Heart right ventricle (tissue), 16 donors: ENCODE results near the gene GPR119. TPM values are rescaled to one million over a fixed set of nuclear protein-coding genes. Genes with fewer than 3 reads are reported as not detected.
"Not testable (repeated sequence)": the region's sequence is repeated elsewhere in the genome, so short reads cannot be mapped to it uniquely, and the experiment has no call there.

Experiments used
- ATAC-seq, 8 donors: fragments of 200-7000 bp; cut with Tn5 transposase; one replicate each; pipeline ENCODE4 v1.9.1; 2020; ENCODE audit warnings: mild to moderate bottlenecking in 8 of 8, moderate library complexity in 8 of 8, moderate number of reproducible peaks in 1 of 8
- DNase-seq, 2 donors: peaks; one replicate each; pipeline ENCODE4 v3.0.0-alpha.2; 2020
- H3K27ac ChIP-seq, 10 donors: fragments of 200-600 bp; sonication (generic) in 2 of 10; one replicate each; pipeline versions ENCODE4 v1.5.0 to v1.8.0; 2020 to 2022; ENCODE audit warnings: mild to moderate bottlenecking in 3 of 10
- H3K27me3 ChIP-seq, 7 donors: fragments of 200-600 bp; one replicate each; pipeline ENCODE4 v1.8.0; 2021 to 2022; ENCODE audit warnings: mild to moderate bottlenecking in 2 of 7
- H3K36me3 ChIP-seq, 9 donors: fragments of 200-600 bp; sonication (generic) in 1 of 9; one replicate each; pipeline versions ENCODE4 v1.5.0 to v1.8.0; 2020 to 2022; ENCODE audit warnings: mild to moderate bottlenecking in 2 of 9
- H3K4me1 ChIP-seq, 9 donors: fragments of 200-600 bp; sonication (generic) in 1 of 9; one replicate each; pipeline versions ENCODE4 v1.5.0 to v1.8.0; 2020 to 2022; ENCODE audit warnings: mild to moderate bottlenecking in 4 of 9
- H3K4me3 ChIP-seq, 10 donors: fragments of 200-600 bp; sonication (generic) in 2 of 10; one replicate each; pipeline versions ENCODE4 v1.5.0 to v1.8.0; 2020 to 2022; ENCODE audit warnings: mild to moderate bottlenecking in 7 of 10, moderate library complexity in 2 of 10
- H3K9me3 ChIP-seq, 11 donors: fragments of 200-600 bp in 10 of 11; sonication (generic) in 2 of 11; one replicate each; pipeline versions ENCODE4 v1.5.0 to v1.8.0; 2013 to 2022; ENCODE audit warnings: mild to moderate bottlenecking in 2 of 11, control low read depth in 1 of 11, moderate library complexity in 1 of 11
- WGBS, 2 donors: extraction: QIAGEN DNeasy Blood & Tissue Kit; methylation state at CpG; one replicate each; pipeline ENCODE4 v1.1.7; 2013; ENCODE audit warnings: inconsistent platforms in 1 of 2; 5-methylcytosine and 5-hydroxymethylcytosine counted together
- intact Hi-C, 10 donors: fragments of 100-400 bp; cut with DNase I; formaldehyde crosslinking; loops; one replicate each; pipeline versions ENCODE4 v1.11.1 to v1.14.2; 2022
- polyA plus RNA-seq, 2 donors: library from polyadenylated mRNA; stranded (reverse); fragments of 200-250 nt; gene quantifications; one replicate each; pipeline ENCODE4 v1.2.3, GENCODE V29; 2013
- total RNA-seq, 10 donors: library from RNA; stranded (reverse); fragmentation: NEBNext Ultra II Directional in 3 of 10; extraction: Animal tissue kit (Norgen Biotek cat#: 25700) in 3 of 10; gene quantifications; one replicate each; pipeline versions ENCODE4 v1.2.1 to v1.2.4, GENCODE V29; 2021 to 2023
- TF ChIP-seq, protein P1 (sequence below), 9 donors: fragments of 200-600 bp; sonication (generic) in 2 of 9; IDR thresholded peaks; one replicate each; pipeline versions ENCODE4 v1.5.0 to v1.8.0; 2021 to 2022; ENCODE audit warnings: antibody characterized with exemption in 9 of 9, mild to moderate bottlenecking in 5 of 9, moderate library complexity in 1 of 9
- donor health status: Arrhythmogenic right ventricular cardiomyopathy.
- donor health status: ischemic (EF 13 %, LVEDD 7.1; RV severe dilation, severe dysfunction).
- donor health status: healthy with polysubstance abuse.
- donor health status: DM: no; HTN: yes; CAD: no.
- donor health status: DM: no; HTN: no; CAD: no.
- donor health status: ischemic (EF 25% LVEDD 6.9; RV normal size, moderate dysfunction).
- donor health status: ischemic (EF 25% LVEDD 5.7; RV mildly dilated, moderate dysfunction).
- donor health status: healthy.
- donor health status: DM: yes; HTN: yes; CAD: no.
- donor health status: Ischemic cardiomyopathy.
- donor health status: ischemic (EF 35%, LVEDD 5.7; RV mildly dilated, moderate dysfunction).
- donor health status: nonischemic (EF 11% LVEDD 7.7; RV severe dilation, severe dysfunction).
- donor health status: DM: yes; HTN: yes; CAD: no.
- donor health status: PGD.
- donor health status: ischemic (EF 29% LVEDD 5.4; RV normal size, mild dysfunction).
- donor health status: nonischemic (EF 23%, LVEDD 6.1; RV moderate dilation, normal function).

GPR119 gene
- total and polyA plus RNA-seq, 12 donors, result not detected

DNA sequence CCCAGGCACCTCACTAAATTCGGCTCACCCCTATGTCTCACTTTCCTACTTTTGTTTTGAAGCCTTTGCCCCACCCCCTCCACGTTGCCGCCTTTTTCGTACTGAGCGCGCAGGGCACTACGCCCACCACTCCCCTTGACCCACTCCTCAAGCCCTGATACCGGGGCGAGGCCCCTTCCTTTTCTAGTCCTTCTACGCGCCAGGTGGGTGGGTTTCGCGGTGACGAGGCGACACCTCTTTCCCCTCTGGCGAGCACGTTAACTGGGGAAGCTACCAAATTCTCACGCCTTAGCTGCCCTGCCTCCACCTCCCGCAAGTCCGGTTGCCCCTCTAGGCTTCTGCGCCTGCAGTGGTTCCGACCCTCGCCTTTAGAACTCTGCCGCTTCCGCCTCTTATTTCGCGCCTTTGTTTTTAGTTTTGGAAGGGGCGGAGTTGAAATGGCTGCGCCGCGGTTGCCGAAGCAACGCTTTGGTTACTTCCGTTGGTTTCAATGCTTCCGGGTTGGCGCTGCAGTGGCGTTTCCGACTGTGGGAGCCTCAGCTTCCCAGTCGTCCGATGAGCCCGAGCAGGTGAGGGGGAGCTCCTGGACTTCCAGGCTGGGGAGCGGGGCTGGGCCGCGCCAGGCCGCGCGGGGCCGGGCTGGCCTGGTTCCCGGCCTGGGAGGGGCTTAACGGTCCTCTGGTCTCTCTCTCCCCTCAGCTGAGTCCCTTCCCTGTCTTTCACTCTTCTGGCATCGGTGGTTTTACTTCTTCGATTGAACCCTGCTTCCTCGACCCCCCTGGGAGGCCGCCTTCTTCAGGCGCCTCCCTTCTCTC is 45.9 kb downstream of the GPR119 start, which contains the start of gene SLC25A14:
Gene SLC25A14, plus strand, starts transcription at position 512 of the 815 bp plus-strand sequence. CDS start 360 bp downstream, outside the sequence.
- intact Hi-C loops, result loop anchor here in 3 of 10 donors (5.0 to 10.0 kb wide), 2 partner anchors 573 to 575 kb away; no protein-coding TSS in a partner anchor
- TF ChIP-seq, protein P1, sequence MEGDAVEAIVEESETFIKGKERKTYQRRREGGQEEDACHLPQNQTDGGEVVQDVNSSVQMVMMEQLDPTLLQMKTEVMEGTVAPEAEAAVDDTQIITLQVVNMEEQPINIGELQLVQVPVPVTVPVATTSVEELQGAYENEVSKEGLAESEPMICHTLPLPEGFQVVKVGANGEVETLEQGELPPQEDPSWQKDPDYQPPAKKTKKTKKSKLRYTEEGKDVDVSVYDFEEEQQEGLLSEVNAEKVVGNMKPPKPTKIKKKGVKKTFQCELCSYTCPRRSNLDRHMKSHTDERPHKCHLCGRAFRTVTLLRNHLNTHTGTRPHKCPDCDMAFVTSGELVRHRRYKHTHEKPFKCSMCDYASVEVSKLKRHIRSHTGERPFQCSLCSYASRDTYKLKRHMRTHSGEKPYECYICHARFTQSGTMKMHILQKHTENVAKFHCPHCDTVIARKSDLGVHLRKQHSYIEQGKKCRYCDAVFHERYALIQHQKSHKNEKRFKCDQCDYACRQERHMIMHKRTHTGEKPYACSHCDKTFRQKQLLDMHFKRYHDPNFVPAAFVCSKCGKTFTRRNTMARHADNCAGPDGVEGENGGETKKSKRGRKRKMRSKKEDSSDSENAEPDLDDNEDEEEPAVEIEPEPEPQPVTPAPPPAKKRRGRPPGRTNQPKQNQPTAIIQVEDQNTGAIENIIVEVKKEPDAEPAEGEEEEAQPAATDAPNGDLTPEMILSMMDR (IDR thresholded peaks at IDR 0.05), result no peak
- DNase-seq, result peak; percentile 60 to 65
- Histone ChIP-seq H3K36me3 (no peaks in the 10 kb centered on the region), H3K4me1 (peaks cover 0 to 8% (median 0%) of the 10 kb centered on the region in 9 donors), H3K4me3 (peak within 1 kb of the TSS; percentile 33 to 81 (median 69)), H3K27me3 (no peaks in the 10 kb centered on the region), H3K27ac (peak within 1 kb of the TSS in 6 of 10 donors; percentile 54 to 75 (median 64)), H3K9me3 (no peaks in the 10 kb centered on the region)
- peak; percentile 85 to 97 (median 91) for ATAC-seq
- WGBS, 2 donors, result 0% methylated on average over 54 of the region's 55 CpGs

DNA sequence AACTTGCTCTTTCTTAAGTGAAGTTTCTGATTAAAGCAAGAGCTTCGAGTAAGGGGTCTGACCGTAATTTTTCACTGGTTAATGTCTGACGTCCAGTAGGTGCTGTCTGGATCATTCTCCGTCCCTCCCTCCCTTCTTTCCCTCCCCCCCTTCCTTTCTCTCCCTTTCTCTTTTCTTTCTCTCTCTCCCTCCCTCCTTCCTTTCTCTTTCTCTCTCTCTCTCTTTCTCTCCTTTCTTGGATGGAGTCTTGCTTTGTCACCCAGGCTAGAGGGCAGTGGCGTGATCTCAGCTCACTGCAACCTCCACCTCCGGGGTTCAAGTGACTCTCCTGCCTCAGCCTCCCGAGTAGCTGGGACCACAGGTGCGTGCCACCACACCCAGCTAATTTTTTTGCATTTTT is 46.6 kb downstream of the GPR119 start:
- DNase-seq, H3K36me3 ChIP-seq, H3K27me3 ChIP-seq, H3K27ac ChIP-seq, H3K9me3 ChIP-seq, ATAC-seq, H3K4me1 ChIP-seq: not testable (repeated sequence)
- 68 to 72% methylated on average over 8 of the region's 8 CpGs for WGBS, 2 donors
- intact Hi-C loops, result loop anchor here in 2 of 10 donors (10.0 kb wide), 1 partner anchor 576 kb away; no protein-coding TSS in a partner anchor
- H3K4me3 ChIP-seq, result peak overlapping the region in 9 of 10 donors; percentile 50 to 81 (median 69)

DNA sequence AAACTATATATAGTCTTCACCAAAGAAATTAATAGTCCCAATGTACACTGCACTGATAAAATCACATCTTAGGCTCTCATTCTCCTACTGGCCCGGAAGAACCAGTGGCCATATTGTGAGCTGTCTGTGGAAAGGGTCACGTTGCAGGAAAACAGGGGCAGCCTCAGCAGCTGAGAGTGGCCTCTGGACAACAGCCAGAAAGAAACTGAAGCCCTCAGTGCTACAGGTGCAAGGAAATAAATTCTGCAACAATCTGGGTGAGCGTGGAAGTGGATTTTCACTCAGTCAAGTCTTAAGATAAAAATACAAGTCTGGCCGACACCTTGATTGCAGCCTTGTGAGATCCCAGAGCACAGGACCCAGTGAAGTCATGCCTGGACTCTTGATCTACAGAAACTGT is 48.9 kb downstream of the GPR119 start:
- Histone ChIP-seq H3K36me3 (no peaks in the 10 kb centered on the region), H3K4me3 (no peak overlapping the region), H3K4me1 (peaks cover 0 to 8% (median 0%) of the 10 kb centered on the region in 9 donors), H3K27me3 (peaks cover 0 to 9% (median 0%) of the 10 kb centered on the region in 7 donors), H3K9me3 (no peaks in the 10 kb centered on the region), H3K27ac (no peak overlapping the region)
- no peak for DNase-seq
- ATAC-seq, result no peak
- 47 to 60% methylated on average over 4 of the region's 4 CpGs for WGBS, 2 donors
- intact Hi-C loops, result loop anchor here in 2 of 10 donors (10.0 kb wide), 1 partner anchor 578 kb away; no protein-coding TSS in a partner anchor
- TF ChIP-seq, protein P1 (IDR thresholded peaks at IDR 0.05), result no peak

Other genes with a start within 250 kb of the GPR119 start
- 100 to 1,000 TPM in 9 of 10 donors, 10 to 100 TPM in 1; 93.8 to 165 (median 142) TPM for gene AIFM1, start 219.8 kb downstream of the GPR119 start, total RNA-seq
- 100 to 1,000 TPM in 1 of 2 donors, 10 to 100 TPM in 1; 99.4 to 114 TPM for gene AIFM1, start 219.8 kb downstream of the GPR119 start, polyA plus RNA-seq
- 1 to 10 TPM in 8 of 10 donors, under 1 TPM in 2; 0.32 to 4.6 (median 1.6) TPM for gene RAB33A, start 213.7 kb downstream of the GPR119 start, total RNA-seq
- 1 to 10 TPM in 1 of 2 donors, under 1 TPM in 1; 0.22 to 3.6 TPM for gene RAB33A, start 213.7 kb downstream of the GPR119 start, polyA plus RNA-seq
- 1 to 10 TPM; 1.1 to 2.4 (median 1.7) TPM for gene ZNF280C, start 116.8 kb downstream of the GPR119 start, total RNA-seq
- 1 to 10 TPM in 1 of 2 donors, under 1 TPM in 1; 0.39 to 1.2 TPM for gene ZNF280C, start 116.8 kb downstream of the GPR119 start, polyA plus RNA-seq
- 1 to 10 TPM; 4.1 to 8.0 (median 6.5) TPM for gene SLC25A14, start 45.8 kb downstream of the GPR119 start, total RNA-seq
- gene SLC25A14, start 45.8 kb downstream of the GPR119 start, polyA plus RNA-seq, result 1 to 10 TPM; 9.4 to 9.9 TPM
- 10 to 100 TPM in 7 of 10 donors, 1 to 10 TPM in 3; 8.3 to 14.1 (median 10.3) TPM for gene RBMX2, start 16.3 kb upstream of the GPR119 start, total RNA-seq
- gene RBMX2, start 16.3 kb upstream of the GPR119 start, polyA plus RNA-seq, result 10 to 100 TPM; 11.1 to 24.0 TPM